HG03108 (cell line): ENCODE measurements around the gene PLCD3.

ENCODE experiments used
- ATAC-seq: cut with Tn5 transposase; IDR thresholded peaks from one replicate; pipeline ENCODE4 v1.9.1; 2021; ENCODE audit warnings: moderate library complexity; ENCODE audit not compliant: unreplicated experiment

PLCD3 gene

GRCh38 chr17:45150911-45151809 lies 18.8 kb upstream of the PLCD3 start:
- no peak for ATAC-seq

GRCh38 chr17:45149669-45150664 lies 17.7 kb upstream of the PLCD3 start:
- ATAC-seq: no peak

GRCh38 chr17:45149037-45149668 lies 16.8 kb upstream of the PLCD3 start:
- peak; percentile 30 for ATAC-seq

- ATAC-seq: peak; percentile 62
Observed at GRCh38 chr17:45148183-45149036, 16.1 kb upstream of the PLCD3 start, which contains the start of gene HEXIM1. Gene HEXIM1 (plus strand): TSS chr17:45148475. CDS start chr17:45149191, 716 bp downstream.

GRCh38 chr17:45147581-45148182 lies 15.4 kb upstream of the PLCD3 start:
- ATAC-seq: no peak

- no peak for ATAC-seq
Observed at GRCh38 chr17:45146890-45147580, 14.7 kb upstream of the PLCD3 start.

- no peak for ATAC-seq
Observed at GRCh38 chr17:45146592-45146889, 14.2 kb upstream of the PLCD3 start.

- ATAC-seq: no peak
Observed at GRCh38 chr17:45146166-45146565, 13.9 kb upstream of the PLCD3 start.

- ATAC-seq: no peak
Observed at GRCh38 chr17:45145035-45145389, 12.7 kb upstream of the PLCD3 start.

- no peak for ATAC-seq
Observed at GRCh38 chr17:45144199-45145034, 12.1 kb upstream of the PLCD3 start.

GRCh38 chr17:45143767-45144198 lies 11.5 kb upstream of the PLCD3 start:
- no peak for ATAC-seq

GRCh38 chr17:45143094-45143670 lies 10.9 kb upstream of the PLCD3 start:
- ATAC-seq: no peak

- ATAC-seq: no peak
Observed at GRCh38 chr17:45139533-45139920, 7.2 kb upstream of the PLCD3 start.

- no peak for ATAC-seq
Observed at GRCh38 chr17:45138911-45139532, 6.7 kb upstream of the PLCD3 start.

GRCh38 chr17:45137561-45138305 lies 5.4 kb upstream of the PLCD3 start:
- ATAC-seq: no peak

- ATAC-seq: no peak
Observed at GRCh38 chr17:45136846-45137560, 4.7 kb upstream of the PLCD3 start.
